ENCODE results near the gene F13A1. TPM values are rescaled to one million over a fixed set of nuclear protein-coding genes. Genes with fewer than 3 reads are reported as not detected.
"Not testable (repeated sequence)": the region's sequence is repeated elsewhere in the genome, so short reads cannot be mapped to it uniquely, and the experiment has no call there.

The F13A1 gene
- total RNA-seq, 1 donor from 2014 or later = 55.1 TPM

- no peak for DNase-seq (ENCODE audit: low spot score)
These were observed 2.4 kb downstream of the F13A1 start for GRCh38 chr6:6317825-6318733.

DNA sequence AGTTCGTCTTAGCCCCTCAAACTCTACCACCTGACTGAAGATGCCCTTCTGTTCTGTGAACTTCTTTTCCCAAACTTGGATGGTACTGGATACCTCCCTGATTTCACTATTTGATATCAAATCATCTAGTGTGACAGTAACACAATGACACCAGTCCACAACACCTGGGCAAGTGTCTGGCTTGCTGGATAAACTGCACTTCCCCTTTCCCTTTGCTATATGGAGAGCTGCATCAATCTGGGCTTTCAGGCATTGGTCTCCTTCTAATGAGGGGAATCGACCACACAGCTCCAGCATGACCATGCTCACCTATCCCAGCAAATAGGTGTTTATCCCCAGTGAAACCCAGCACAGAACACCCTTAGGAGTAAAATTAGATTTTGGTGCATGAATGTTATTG lies 3.1 kb downstream of the F13A1 start:
- no peak for DNase-seq (ENCODE audit: low spot score)

GRCh38 chr6:6315660-6316059 lies 4.8 kb downstream of the F13A1 start:
- peak; percentile 61 for DNase-seq (ENCODE audit: low spot score)

GRCh38 chr6:6314596-6314995 lies 5.9 kb downstream of the F13A1 start:
- DNase-seq (ENCODE audit: low spot score) = no peak

DNA sequence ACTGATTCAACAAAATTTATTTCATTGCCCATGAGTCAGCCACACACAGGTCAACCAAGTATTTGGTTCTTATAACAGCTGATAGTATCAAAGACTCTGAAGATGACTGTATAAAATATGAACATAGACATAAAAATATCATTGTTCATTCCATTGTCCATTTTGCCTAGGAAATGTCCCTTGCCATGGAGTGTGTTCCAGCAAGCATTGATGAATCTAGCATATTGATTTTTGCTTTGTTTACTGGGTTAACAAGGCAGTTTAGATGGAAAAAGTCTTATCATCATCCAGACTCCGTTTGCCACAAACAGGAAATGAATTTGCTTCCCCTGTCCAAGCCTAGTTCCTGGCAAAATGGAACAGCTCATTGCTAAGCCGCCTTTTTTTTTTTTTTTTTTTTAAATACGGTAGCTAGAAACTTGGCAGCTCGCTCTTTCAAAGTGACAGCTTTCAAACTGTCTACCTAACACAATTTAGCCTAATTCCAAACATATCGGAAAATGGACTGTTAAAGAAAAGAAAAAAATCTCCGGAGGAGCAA lies 7.5 kb downstream of the F13A1 start:
- no peak for DNase-seq (ENCODE audit: low spot score)

DNA sequence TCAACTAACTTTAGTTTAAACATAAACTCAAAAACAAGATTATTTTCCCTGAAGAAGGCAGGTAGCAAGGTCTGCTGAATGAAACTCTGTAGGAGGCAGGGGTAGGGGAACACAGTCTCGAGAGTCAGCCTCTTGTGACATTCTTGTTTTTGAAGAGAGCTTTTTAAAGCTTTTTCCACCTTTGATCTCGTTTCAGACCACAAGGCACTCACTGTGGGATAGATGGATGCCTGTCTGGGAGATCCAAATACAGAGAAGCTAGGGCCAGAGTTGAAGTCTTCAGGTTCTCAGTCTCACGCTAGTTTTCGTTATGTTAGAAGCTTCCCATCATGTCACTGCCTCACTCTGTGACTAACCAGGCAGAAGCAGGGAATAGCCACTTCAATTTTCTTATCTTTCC lies 14.9 kb downstream of the F13A1 start:
- no peak for DNase-seq (ENCODE audit: low spot score)

DNA sequence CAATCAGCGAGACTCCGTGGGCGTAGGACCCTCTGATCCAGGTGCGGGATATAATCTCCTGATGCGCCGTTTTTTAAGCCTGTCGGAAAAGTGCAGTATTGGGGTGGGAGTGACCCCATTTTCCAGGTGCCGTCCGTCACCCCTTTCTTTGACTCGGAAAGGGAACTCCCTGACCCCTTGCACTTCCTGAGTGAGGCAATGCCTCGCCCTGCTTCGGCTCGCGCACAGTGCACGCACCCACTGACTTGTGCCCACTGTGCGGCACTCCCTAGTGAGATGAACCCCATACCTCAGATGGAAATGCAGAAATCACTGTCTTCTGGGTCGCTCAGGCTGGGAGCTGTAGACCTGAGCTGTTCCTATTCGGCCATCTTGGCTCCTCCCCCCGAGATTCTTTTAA lies 20.1 kb downstream of the F13A1 start:
- not testable (repeated sequence) for DNase-seq (ENCODE audit: low spot score)

GRCh38 chr6:6293317-6293716 lies 27.1 kb downstream of the F13A1 start:
- DNase-seq (ENCODE audit: low spot score) = no peak

DNA sequence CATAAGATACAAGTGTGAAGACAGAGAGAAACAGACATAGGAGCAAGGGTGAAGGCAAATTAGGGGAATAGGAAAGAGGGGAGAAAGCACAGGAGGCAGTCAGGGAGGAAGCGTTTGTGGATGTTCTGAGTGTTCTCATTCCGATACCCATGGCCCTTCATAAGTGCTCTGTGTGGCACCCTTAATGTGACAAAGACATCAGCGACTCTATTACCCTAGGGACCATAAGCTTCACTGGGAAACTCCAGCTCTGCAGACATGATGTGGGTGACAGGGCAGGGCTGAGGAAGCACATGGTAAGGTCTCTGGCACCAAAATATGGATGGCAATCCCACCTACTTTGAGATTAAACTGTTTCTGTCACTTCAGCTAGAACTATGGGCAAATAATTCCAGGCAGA lies 33.0 kb downstream of the F13A1 start:
- DNase-seq (ENCODE audit: low spot score) = no peak

DNA sequence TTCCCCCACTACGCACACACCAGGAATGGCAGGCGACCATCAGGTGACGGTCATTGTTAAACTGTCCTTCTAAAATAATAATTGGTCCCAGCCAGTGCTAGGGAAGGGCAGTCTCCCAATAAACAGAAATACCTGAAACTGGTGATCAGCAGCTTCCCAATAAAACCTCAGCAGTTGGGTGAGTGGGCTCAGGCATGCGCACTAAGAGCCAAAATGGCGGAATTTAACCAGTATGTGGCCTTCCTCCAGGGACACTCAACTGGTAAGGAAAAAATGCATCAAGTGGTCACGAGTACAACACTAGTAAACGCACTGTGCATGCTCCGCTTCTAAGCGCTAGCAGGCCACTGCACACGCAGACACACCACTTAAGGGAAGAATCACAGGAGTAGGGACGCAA lies 34.8 kb downstream of the F13A1 start:
- no peak for DNase-seq (ENCODE audit: low spot score)

DNA sequence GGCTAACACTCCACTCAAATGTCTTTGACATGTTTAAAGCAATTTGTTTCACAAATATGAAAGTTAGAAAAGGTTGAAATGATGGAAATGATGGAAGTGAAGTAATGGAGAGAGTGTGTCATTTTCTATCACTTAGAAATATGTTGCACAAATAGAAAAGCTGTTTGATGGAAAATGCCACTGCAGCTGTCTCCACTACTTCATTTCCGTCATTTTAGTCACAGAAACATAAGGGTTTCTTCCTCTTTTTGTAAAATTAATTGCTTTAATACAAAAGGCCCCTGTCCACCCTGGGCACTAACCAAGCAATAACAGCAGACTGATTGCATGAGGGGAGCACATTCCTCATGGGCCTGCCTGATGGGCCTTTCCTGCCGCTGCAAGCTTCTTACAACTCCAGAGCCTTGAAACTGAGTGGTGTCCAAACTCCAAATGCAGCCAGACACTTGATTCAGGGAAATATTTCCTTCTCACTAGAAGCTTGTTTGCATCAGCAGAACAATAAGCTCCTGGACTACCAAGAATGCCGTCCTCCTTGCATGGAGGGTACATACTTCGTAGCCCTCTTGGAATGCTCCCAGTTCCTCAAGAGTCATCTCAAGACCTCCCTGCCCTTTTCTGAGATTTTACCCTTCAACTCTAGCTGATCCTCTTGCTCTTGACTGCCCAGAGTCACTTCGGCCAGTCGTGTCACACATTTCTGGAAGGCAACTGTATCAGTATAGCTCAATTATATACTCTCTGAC lies 36.1 kb downstream of the F13A1 start:
- no peak for DNase-seq (ENCODE audit: low spot score)

DNA sequence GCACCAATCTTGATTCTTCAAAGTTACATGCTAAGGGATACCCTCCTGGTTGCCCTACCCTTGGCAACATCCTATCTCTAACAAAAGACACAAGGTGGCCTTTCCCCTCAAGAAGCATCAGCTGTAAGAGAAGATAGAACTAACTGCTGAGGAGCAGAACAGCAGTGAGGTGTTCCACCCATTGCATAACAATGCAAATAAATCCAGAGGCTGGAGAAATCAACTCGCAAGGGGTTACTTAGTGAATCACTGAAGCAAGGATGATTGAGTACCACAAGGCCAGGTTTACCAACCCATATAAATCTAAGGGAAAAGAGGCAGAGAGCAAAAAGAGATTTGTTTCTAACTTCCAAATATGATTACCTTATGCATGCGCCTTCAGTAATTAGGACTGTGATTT lies 36.7 kb downstream of the F13A1 start:
- DNase-seq (ENCODE audit: low spot score) = no peak

GRCh38 chr6:6282716-6283115 lies 37.7 kb downstream of the F13A1 start:
- DNase-seq (ENCODE audit: low spot score) = no peak

DNA sequence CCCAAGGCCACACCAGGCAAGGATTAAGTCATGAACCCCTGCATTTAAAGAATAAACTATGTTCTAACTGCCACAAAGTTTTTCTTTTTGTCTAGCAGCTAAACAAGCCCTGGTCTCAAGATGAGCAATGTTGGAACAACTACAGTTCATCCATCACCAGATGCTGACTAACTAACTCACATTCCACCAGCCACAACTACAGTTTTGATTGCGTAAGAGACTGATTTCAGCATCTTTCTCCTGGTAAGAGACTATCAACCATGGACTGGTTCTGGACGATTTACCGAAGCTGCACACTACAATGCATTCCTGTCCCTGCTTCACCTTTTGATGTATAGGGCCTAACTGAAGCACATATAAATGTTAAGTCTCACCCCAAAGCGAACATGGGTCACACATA lies 43.0 kb downstream of the F13A1 start:
- DNase-seq (ENCODE audit: low spot score) = no peak

- no peak for DNase-seq (ENCODE audit: low spot score)
These were observed 49.4 kb downstream of the F13A1 start for GRCh38 chr6:6270948-6271535.

DNA sequence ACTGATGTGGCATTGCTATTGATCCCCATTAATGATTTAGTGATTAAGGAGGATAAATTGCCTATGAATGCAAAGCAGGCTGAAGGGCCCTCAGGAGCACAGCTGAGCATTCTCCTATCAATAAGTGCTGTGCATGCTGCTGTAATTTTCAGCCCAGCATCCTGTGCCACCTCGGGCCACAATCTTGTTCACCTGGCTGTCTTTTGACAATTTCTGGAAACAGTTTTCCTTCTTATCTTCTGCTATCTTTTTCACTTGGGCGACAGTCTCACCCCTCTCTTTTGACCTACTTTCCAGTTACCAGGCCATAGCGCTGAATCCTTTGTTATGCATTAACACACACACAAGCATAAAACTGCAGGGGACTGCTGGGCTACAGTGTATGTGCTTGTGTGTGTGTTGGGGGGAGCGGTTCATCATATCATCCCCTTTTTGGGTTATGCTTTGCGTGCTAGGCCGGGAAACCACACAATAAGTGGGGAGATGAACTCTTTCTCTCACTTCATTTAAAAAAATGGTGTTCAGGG lies 60.2 kb downstream of the F13A1 start:
- DNase-seq (ENCODE audit: low spot score) = no peak

DNA sequence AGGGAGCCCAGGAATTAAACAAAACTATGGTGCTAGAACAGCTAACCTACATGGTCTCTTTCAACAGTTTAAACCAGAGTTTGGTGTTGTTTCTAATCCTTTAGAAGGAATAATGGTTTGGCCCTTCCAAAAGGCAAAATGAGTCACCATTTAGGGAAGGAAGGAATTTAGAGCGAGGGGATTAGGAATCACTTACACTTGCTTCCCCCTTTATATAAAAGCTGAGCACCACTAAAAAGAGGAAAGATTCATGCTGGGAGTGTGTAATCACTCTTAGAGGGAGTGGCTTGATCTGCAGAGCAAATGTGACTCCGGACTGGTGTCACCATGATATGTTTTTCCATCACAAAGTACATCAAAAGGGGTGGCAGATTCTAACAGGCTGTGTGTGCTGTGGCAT lies 63.6 kb downstream of the F13A1 start:
- DNase-seq (ENCODE audit: low spot score) = no peak

DNA sequence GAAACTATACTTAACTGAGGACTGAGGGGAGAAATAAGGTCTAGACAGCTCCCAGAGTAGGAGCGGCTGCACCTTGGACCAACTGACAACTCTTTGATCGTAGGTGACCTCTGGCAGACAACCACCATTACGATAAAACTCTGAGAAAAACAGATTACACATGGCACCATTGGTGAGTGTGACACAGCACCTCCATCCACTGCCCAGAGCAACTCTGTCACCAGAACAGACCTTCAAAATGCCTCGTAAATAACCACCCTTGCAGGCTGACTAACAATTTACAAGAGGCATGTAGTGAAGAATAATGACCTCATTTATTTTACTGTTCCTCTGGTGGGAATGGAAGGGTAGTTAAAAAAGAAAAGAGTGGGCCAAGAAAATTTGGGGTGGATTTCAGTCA lies 64.2 kb downstream of the F13A1 start:
- DNase-seq (ENCODE audit: low spot score) = no peak

DNA sequence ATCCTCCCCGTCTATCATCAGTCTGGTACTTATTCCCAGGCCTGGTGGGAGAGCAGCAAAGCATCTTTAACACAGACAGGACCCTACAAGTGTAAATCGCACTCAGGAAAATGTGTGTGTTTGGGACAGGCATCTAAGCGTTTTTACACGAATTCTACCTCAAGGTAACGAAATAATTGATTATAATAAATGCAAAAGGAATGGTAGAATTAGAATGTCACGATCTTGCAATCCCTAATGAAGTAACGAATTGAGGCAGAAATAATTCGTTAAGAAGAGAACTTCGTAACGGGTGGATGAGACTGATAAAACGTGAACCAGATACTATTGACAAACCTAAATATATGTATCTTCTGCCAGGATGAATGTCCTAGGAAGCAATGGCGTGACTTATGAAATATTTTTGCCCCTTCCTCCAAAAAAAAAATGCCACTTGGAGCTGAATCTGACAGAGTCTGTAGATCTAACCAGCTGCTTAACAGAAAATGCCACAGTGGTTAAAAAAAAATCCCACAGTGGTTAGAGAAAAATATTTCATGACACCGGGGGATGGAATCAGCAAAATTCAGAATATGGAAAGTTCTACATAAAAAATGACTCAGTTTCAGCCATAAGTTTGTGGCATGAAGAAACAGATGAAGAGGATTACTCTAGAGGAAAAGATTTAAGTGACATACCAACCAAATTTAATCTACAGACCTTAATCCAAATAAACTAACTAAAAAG lies 68.7 kb downstream of the F13A1 start:
- DNase-seq (ENCODE audit: low spot score) = no peak

DNA sequence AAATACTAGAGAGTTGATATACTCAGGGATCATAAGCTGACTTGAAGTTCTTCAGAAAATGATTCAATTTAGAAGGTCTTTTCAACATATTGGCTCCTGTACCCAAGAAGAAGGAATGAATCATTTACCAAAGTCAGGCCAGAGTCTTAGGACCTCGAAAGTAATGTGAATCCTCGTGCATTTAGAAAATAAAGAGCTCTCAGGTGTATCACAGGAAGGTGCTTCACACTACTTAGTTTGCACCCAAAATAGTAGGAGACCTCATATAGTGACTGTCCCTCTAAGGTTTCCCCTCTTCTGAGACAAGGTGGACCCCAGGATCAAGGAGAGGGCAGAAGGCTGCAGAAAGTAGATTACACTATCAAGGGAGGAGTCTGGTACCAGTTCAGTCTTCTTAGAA lies 71.8 kb downstream of the F13A1 start:
- no peak for DNase-seq (ENCODE audit: low spot score)

- no peak for DNase-seq (ENCODE audit: low spot score)
These were observed 73.9 kb downstream of the F13A1 start for GRCh38 chr6:6246544-6246943.

GRCh38 chr6:6244624-6245023 lies 75.8 kb downstream of the F13A1 start:
- DNase-seq (ENCODE audit: low spot score) = no peak

Measured in mucosa of gallbladder (tissue), 1 donor.